Hematopoietic multipotent progenitor cell treated with erythropoietin and hydrocortisone succinate and interleukin-3 and kit ligand, for 8 days (in vitro differentiated cells): ENCODE results near the gene LIN37.
A peak's percentile ranks its signal among the peaks of the same experiment; 100 is the strongest.

Source experiments
- DNase-seq: peaks from one replicate; pipeline ENCODE4 v3.0.0-alpha.2; 2015

The LIN37 gene

GRCh38 chr19:35748106-35749020 lies at the start of gene LIN37:
Gene LIN37 (plus strand): TSS chr19:35748576. CDS start chr19:35748725, 149 bp downstream.
- DNase-seq, result peak; percentile 100

DNA sequence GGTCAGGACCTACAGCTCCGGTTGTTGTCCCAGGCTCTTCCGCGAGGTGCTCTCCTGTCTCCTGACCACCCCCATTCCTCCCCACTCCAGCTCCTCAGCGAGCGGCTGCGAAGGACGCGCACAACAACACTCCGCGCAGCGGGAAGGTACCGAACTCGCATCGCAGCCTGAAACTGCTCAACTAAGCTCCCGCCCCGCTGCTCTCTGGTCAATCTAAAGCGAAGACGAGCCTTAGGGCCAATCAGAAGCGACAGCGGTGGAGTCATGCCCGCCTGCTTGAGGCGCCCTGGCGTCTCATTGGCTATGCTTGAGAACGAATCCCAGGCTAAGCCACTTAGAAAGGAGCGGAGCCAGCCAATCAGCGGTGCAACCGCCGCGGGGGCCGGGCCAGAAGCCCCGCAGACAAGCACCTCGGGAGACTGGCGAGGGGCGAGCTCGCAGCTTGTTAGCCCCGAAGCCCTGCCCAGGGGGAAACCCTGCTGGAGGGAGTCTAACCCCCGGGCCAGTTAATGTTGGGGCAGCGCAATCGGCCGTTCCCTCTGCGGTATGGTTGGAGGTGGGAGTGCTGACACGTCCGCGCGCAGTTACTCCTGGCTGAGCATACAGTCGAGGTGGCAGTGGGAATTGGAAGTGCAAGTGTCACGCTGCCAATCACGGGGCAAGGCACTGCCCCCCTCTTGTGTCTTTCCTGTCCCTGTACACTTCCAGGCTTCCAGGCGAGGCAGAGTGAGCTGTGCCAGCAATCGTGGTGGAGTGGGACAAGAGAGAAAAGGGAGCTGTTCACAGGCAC lies 46.0 kb upstream of the LIN37 start:
- DNase-seq, result peak; percentile 98

GRCh38 chr19:35703343-35703742 lies 45.0 kb upstream of the LIN37 start:
- DNase-seq, result no peak

GRCh38 chr19:35704218-35704617 lies 44.2 kb upstream of the LIN37 start, which contains the start of gene ZBTB32:
Gene ZBTB32 (plus strand): TSS chr19:35704558. CDS start chr19:35714627, 10,069 bp downstream.
- DNase-seq, result peak; percentile 70

- no peak for DNase-seq
Observed at GRCh38 chr19:35708391-35708790, 40.0 kb upstream of the LIN37 start.

GRCh38 chr19:35710784-35711723 lies 37.3 kb upstream of the LIN37 start:
- peak; percentile 16 for DNase-seq

DNA sequence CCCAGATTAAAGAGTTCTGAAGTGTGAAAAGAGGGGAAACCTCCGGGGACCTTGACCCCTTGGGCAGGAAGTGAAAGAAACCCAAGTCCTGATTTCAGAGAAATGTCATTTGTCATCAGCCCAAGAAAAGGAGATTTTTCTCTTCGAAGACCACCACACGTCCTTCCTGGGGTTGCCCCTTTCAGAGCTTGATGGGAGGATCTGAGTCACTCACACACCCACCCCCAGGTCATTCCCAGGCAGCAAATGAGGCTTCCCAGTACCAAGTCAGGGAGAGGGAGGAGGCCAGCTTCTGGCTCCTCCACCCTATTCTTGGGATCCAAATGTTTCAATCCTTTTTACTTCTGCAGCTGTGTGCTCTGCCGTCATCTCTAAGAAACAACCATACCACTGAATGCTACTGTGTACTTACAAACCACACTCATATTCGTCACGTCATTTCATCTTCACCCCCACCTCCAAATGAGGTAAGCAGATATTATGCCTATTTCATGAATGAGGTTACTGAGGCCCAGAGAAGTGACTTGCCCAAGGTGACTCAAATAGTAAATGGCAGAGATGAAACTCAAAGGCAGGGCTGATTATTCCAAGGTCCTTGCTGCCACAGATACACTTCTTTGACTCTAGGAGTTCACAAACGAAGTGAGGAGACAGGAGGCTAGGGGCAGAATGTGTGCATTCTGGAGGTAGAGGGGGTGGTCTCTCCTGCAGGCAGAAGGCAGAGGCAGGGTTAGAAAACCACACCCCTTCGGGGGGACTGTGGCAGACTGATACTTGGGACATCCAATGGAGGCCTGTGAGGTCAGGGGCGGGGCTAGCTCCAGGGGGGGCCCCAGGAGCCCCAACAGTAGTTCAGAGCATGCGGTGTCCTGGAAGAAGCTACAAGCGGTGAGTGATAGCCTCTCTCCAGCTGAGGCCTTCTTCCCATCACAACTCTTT lies 35.5 kb upstream of the LIN37 start:
- peak; percentile 52 for DNase-seq

DNA sequence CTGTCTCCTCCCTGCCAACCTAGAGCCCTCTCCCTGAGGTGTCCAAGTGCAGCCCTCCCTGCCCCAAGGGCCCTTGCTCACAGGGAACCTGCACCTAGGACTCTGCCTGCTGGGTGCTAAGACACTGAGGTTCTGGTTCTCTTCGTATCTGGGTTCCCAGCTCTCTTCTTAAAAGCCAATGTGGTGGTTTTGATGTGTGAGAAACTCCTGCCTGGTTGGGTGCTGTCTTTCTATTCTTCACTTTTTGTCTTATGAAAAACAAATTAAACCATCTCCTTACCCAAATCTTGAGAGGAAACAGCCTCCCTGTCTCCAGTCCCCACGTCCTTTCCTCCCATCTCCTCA lies 34.9 kb upstream of the LIN37 start:
- DNase-seq, result no peak

GRCh38 chr19:35713904-35714495 lies 34.4 kb upstream of the LIN37 start:
- peak; percentile 60 for DNase-seq

GRCh38 chr19:35714601-35715354 lies 33.6 kb upstream of the LIN37 start:
- peak; percentile 28 for DNase-seq

- no peak for DNase-seq
Observed at GRCh38 chr19:35715355-35715809, 33.0 kb upstream of the LIN37 start.

GRCh38 chr19:35715981-35716800 lies 32.2 kb upstream of the LIN37 start:
- DNase-seq, result no peak

DNA sequence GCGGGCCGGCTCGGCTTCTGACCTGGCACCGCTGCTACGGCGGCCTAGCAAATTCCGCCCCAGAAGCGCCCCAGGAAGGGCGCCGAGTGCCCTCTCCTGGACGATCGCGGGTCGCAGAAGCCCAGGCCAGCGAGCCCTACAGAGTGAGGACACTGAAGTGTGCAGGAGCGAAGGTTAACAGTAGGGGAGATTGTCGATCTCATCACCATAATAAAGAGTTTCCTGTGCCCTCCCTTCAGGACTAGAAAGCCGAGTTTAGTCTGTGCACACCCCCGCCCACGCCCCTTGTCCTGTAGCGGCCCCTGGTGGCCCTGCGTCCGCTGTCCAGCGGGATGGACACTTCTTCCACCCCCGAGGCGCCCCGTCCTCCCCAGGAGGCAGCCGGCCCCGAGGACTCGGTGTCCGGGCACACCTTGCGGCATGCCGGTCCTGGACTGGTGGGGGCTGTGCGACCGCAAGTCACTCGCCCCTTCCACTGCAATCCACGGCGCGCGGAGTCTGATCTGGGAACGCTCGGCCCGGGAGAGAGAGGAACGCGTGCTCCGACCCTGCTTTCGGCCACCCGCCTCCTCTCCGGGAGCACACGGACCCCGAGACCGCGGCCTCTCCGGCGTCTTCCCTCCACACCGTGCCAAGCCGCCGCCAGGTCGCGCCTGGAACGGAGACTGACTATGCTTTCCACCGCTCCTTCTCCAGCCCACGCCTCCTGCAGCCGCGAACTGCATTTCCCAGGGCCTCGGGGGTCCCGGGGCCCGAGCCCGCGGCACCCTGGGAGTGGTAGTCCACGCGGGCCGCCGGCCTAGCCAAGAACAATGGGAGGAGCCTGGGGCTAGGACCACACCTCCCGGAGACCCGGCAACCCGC lies 31.3 kb upstream of the LIN37 start:
- DNase-seq, result peak; percentile 96

- DNase-seq, result no peak
Observed at GRCh38 chr19:35717665-35718344, 30.6 kb upstream of the LIN37 start, which contains the start of gene KMT2B. Gene KMT2B (plus strand): TSS chr19:35718003. CDS start chr19:35718019, 16 bp downstream.

- peak; percentile 17 for DNase-seq
Observed at GRCh38 chr19:35718345-35719041, 29.9 kb upstream of the LIN37 start.

GRCh38 chr19:35719402-35720162 lies 28.8 kb upstream of the LIN37 start:
- no peak for DNase-seq
